ENCODE measurements around the gene UBE2H. TPM values are rescaled to one million over a fixed set of nuclear protein-coding genes. Genes with fewer than 3 reads are reported as not detected.

Gene UBE2H
- total RNA-seq, 1 donor from 2014 or later = 194 TPM

- Histone ChIP-seq H3K27me3 (ENCODE audit: insufficient read depth, low read length) (no peaks in the 10 kb centered on the region), H3K4me1 (ENCODE audit: insufficient read depth, low read length) (peaks cover 42% of the 10 kb centered on the region), H3K4me3 (ENCODE audit: insufficient read depth, low read depth, low read length) (no peak overlapping the region), H3K27ac (ENCODE audit: low read depth, low read length) (peak overlapping the region; percentile 77), H3K9me3 (ENCODE audit: insufficient read depth, low read depth, low read length) (no peaks in the 10 kb centered on the region), H3K79me2 (ENCODE audit: insufficient read depth, low read length) (peaks cover 70% of the 10 kb centered on the region), H3K4me2 (ENCODE audit: low read length) (no peak overlapping the region), H3K9ac (ENCODE audit: low read length) (no peak overlapping the region), H2AFZ (ENCODE audit: low read depth, low read length) (no peak overlapping the region), H4K20me1 (ENCODE audit: insufficient read depth, low read length) (peaks cover 25% of the 10 kb centered on the region), H3K36me3 (ENCODE audit: insufficient read depth, low read length) (peaks cover 10% of the 10 kb centered on the region)
- no peak for TF ChIP-seq EZH2 (IDR thresholded peaks at IDR 0.05; ENCODE audit: insufficient read depth, low read length)
- TF ChIP-seq, protein P1, sequence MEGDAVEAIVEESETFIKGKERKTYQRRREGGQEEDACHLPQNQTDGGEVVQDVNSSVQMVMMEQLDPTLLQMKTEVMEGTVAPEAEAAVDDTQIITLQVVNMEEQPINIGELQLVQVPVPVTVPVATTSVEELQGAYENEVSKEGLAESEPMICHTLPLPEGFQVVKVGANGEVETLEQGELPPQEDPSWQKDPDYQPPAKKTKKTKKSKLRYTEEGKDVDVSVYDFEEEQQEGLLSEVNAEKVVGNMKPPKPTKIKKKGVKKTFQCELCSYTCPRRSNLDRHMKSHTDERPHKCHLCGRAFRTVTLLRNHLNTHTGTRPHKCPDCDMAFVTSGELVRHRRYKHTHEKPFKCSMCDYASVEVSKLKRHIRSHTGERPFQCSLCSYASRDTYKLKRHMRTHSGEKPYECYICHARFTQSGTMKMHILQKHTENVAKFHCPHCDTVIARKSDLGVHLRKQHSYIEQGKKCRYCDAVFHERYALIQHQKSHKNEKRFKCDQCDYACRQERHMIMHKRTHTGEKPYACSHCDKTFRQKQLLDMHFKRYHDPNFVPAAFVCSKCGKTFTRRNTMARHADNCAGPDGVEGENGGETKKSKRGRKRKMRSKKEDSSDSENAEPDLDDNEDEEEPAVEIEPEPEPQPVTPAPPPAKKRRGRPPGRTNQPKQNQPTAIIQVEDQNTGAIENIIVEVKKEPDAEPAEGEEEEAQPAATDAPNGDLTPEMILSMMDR (IDR thresholded peaks at IDR 0.05; ENCODE audit: insufficient read depth, low read depth, low read length) = no peak
- no peaks in the 10 kb centered on the region for H3K27me3 Mint-ChIP-seq (ENCODE audit: low read depth, unreplicated experiment)
- no peak overlapping the region for H3K27ac Mint-ChIP-seq (ENCODE audit: unreplicated experiment)
- DNase-seq (ENCODE audit: low read depth) = no peak
- no peak for FAIRE-seq
- peaks cover 3% of the 10 kb centered on the region for H3K36me3 Mint-ChIP-seq (ENCODE audit: low read depth, unreplicated experiment)
- no peaks in the 10 kb centered on the region for H3K9me3 Mint-ChIP-seq (ENCODE audit: unreplicated experiment)
- peaks cover 40% of the 10 kb centered on the region for H3K4me1 Mint-ChIP-seq (ENCODE audit: low read depth, unreplicated experiment)
- H3K4me3 Mint-ChIP-seq (ENCODE audit: unreplicated experiment) = no peak overlapping the region
Measured at GRCh38 chr7:129855935-129856717, 96.6 kb downstream of the UBE2H start.

- Mint-ChIP-seq H3K9me3 (ENCODE audit: unreplicated experiment) (no peaks in the 10 kb centered on the region), H3K4me1 (ENCODE audit: low read depth, unreplicated experiment) (peaks cover 42% of the 10 kb centered on the region), H3K36me3 (ENCODE audit: low read depth, unreplicated experiment) (peaks cover 3% of the 10 kb centered on the region), H3K27me3 (ENCODE audit: low read depth, unreplicated experiment) (no peaks in the 10 kb centered on the region), H3K4me3 (ENCODE audit: unreplicated experiment) (no peak overlapping the region), H3K27ac (ENCODE audit: unreplicated experiment) (no peak overlapping the region)
- no peak overlapping the region for H2AFZ ChIP-seq (ENCODE audit: low read depth, low read length)
- H3K27me3 ChIP-seq (ENCODE audit: insufficient read depth, low read length) = no peaks in the 10 kb centered on the region
- H3K4me3 ChIP-seq (ENCODE audit: insufficient read depth, low read depth, low read length) = no peak overlapping the region
- FAIRE-seq (peak; percentile 59), DNase-seq (ENCODE audit: low read depth) (peak; percentile 97)
- H3K79me2 ChIP-seq (ENCODE audit: insufficient read depth, low read length) = peaks cover 68% of the 10 kb centered on the region
- no peaks in the 10 kb centered on the region for H3K9me3 ChIP-seq (ENCODE audit: insufficient read depth, low read depth, low read length)
- peak overlapping the region; percentile 77 for H3K27ac ChIP-seq (ENCODE audit: low read depth, low read length)
- peak overlapping the region; percentile 48 for H3K4me2 ChIP-seq (ENCODE audit: low read length)
- peak overlapping the region; percentile 30 for H3K9ac ChIP-seq (ENCODE audit: low read length)
- peaks cover 10% of the 10 kb centered on the region for H3K36me3 ChIP-seq (ENCODE audit: insufficient read depth, low read length)
- TF ChIP-seq, protein P1 (IDR thresholded peaks at IDR 0.05; ENCODE audit: insufficient read depth, low read depth, low read length) = no peak
- TF ChIP-seq EZH2 (IDR thresholded peaks at IDR 0.05; ENCODE audit: insufficient read depth, low read length) = no peak
- peaks cover 16% of the 10 kb centered on the region for H4K20me1 ChIP-seq (ENCODE audit: insufficient read depth, low read length)
- peaks cover 42% of the 10 kb centered on the region for H3K4me1 ChIP-seq (ENCODE audit: insufficient read depth, low read length)
Measured at GRCh38 chr7:129855234-129855673, 97.5 kb downstream of the UBE2H start.

GRCh38 chr7:129854401-129854800 lies 98.4 kb downstream of the UBE2H start:
- H3K4me2 ChIP-seq (ENCODE audit: low read length) = peak overlapping the region; percentile 48
- H3K9me3 ChIP-seq (ENCODE audit: insufficient read depth, low read depth, low read length) = no peaks in the 10 kb centered on the region
- H3K27me3 Mint-ChIP-seq (ENCODE audit: low read depth, unreplicated experiment) = no peaks in the 10 kb centered on the region
- H3K4me1 Mint-ChIP-seq (ENCODE audit: low read depth, unreplicated experiment) = peaks cover 37% of the 10 kb centered on the region
- peaks cover 10% of the 10 kb centered on the region for H3K36me3 ChIP-seq (ENCODE audit: insufficient read depth, low read length)
- DNase-seq (ENCODE audit: low read depth) (no peak), FAIRE-seq (no peak)
- H3K27me3 ChIP-seq (ENCODE audit: insufficient read depth, low read length) = no peaks in the 10 kb centered on the region
- no peaks in the 10 kb centered on the region for H3K9me3 Mint-ChIP-seq (ENCODE audit: unreplicated experiment)
- no peak overlapping the region for H2AFZ ChIP-seq (ENCODE audit: low read depth, low read length)
- peaks cover 5% of the 10 kb centered on the region for H3K36me3 Mint-ChIP-seq (ENCODE audit: low read depth, unreplicated experiment)
- H4K20me1 ChIP-seq (ENCODE audit: insufficient read depth, low read length) = peaks cover 7% of the 10 kb centered on the region
- no peak overlapping the region for H3K27ac Mint-ChIP-seq (ENCODE audit: unreplicated experiment)
- H3K4me3 Mint-ChIP-seq (ENCODE audit: unreplicated experiment) = no peak overlapping the region
- peak overlapping the region; percentile 22 for H3K4me3 ChIP-seq (ENCODE audit: insufficient read depth, low read depth, low read length)
- peak overlapping the region; percentile 30 for H3K9ac ChIP-seq (ENCODE audit: low read length)
- peaks cover 59% of the 10 kb centered on the region for H3K79me2 ChIP-seq (ENCODE audit: insufficient read depth, low read length)
- peak overlapping the region; percentile 77 for H3K27ac ChIP-seq (ENCODE audit: low read depth, low read length)
- TF ChIP-seq, protein P1 (IDR thresholded peaks at IDR 0.05; ENCODE audit: insufficient read depth, low read depth, low read length) = no peak
- TF ChIP-seq EZH2 (IDR thresholded peaks at IDR 0.05; ENCODE audit: insufficient read depth, low read length) = no peak
- H3K4me1 ChIP-seq (ENCODE audit: insufficient read depth, low read length) = peaks cover 42% of the 10 kb centered on the region
